Right lobe of liver (tissue), 6 donors: ENCODE measurements around the gene C1orf74. TPM values are rescaled to one million over a fixed set of nuclear protein-coding genes. Genes with fewer than 3 reads are reported as not detected.
A peak's percentile ranks its signal among the peaks of the same experiment; 100 is the strongest.

ENCODE experiments used
- ATAC-seq, 4 donors: fragments of 200-7000 bp; cut with Tn5 transposase; one replicate each; pipeline ENCODE4 v1.9.1; 2020; ENCODE audit warnings: mild to moderate bottlenecking in 4 of 4, moderate library complexity in 4 of 4
- DNase-seq, 3 donors: peaks; one replicate each; pipeline ENCODE4 v3.0.0-alpha.2; 2020
- H3K27ac ChIP-seq, 3 donors: fragments of 200-600 bp; one replicate each; pipeline ENCODE4 v1.8.0; 2022
- H3K27me3 ChIP-seq, 2 donors: fragments of 200-600 bp; one replicate each; pipeline ENCODE4 v1.8.0; 2022
- H3K36me3 ChIP-seq, 4 donors: fragments of 200-600 bp; sonication (generic) in 1 of 4; one replicate each; pipeline versions ENCODE4 v1.5.1 to v1.8.0; 2017 to 2022; ENCODE audit warnings: control low read depth in 1 of 4
- H3K4me1 ChIP-seq, 4 donors: fragments of 200-600 bp; sonication (generic) in 1 of 4; one replicate each; pipeline versions ENCODE4 v1.5.1 to v1.8.0; 2017 to 2022; ENCODE audit warnings: control low read depth in 1 of 4
- H3K4me3 ChIP-seq, 3 donors: fragments of 200-600 bp; one replicate each; pipeline ENCODE4 v1.8.0; 2022
- H3K9me3 ChIP-seq, 4 donors: fragments of 200-600 bp; sonication (generic) in 1 of 4; one replicate each; pipeline versions ENCODE4 v1.5.1 to v1.8.0; 2017 to 2022; ENCODE audit warnings: control low read depth in 1 of 4
- CTCF ChIP-seq, 4 donors: fragments of 200-600 bp in 3 of 4; fragments of 450-650 bp in 1 of 4; IDR thresholded peaks; one replicate each; pipeline versions ENCODE4 v1.5.1 to v1.8.0; 2016 to 2022; ENCODE audit warnings: antibody characterized with exemption in 4 of 4, mild to moderate bottlenecking in 2 of 4
- POLR2A ChIP-seq: fragments of 450-650 bp; IDR thresholded peaks from one replicate; pipeline ENCODE4 v1.6.1; 2017; ENCODE audit warnings: antibody characterized with exemption, mild to moderate bottlenecking
- WGBS: methylation state at CpG from one replicate; pipeline ENCODE4 v1.1.6; 2018; ENCODE audit warnings: low coverage, low lambda C conversion rate; ENCODE audit not compliant: insufficient coverage; ENCODE audit errors: missing lambda C conversion rate; 5-methylcytosine and 5-hydroxymethylcytosine counted together
- intact Hi-C, 2 donors: fragments of 100-400 bp; cut with DNase I; formaldehyde crosslinking; loops; one replicate each; pipeline versions ENCODE4 v1.11.2 to v1.14.1; 2022
- total RNA-seq, 6 experiments: library from RNA; depleted of rRNA in 2 of 6; stranded (reverse); fragments of >200 nt in 2 of 6; fragmentation: NEBNext Ultra II Directional in 3 of 6; extraction: Animal tissue kit (Norgen Biotek cat#: 25700) in 3 of 6; gene quantifications; one replicate each; pipeline versions ENCODE4 v1.1.0 to v1.2.4, GENCODE V29; 2016 to 2023
- donor health status: DM: no; HTN: yes; CAD: no.
- donor health status: DM: no; HTN: no; CAD: no.
- donor health status: DM: no; HTN: no; CAD: no.
- donor health status: DM: no; HTN: yes; CAD: no.
- donor health status: DM: no; HTN: yes; CAD: no.

The C1orf74 gene
- total RNA-seq, 6 experiments from 2014 or later, result 0.81 to 1.6 (median 1.0) TPM

- peak overlapping the region in 2 of 3 donors; percentile 84 to 88 for H3K27ac ChIP-seq
- H3K36me3 ChIP-seq, result peaks cover 0 to 12% (median 3%) of the 10 kb centered on the region in 4 donors
- H3K9me3 ChIP-seq, result no peaks in the 10 kb centered on the region
- no peak for DNase-seq
- no peak overlapping the region for H3K4me3 ChIP-seq
- ATAC-seq, result no peak
- WGBS, result 83% methylated on average over 4 of the region's 4 CpGs
- no peaks in the 10 kb centered on the region for H3K27me3 ChIP-seq
- intact Hi-C loops, result no loop called here
- H3K4me1 ChIP-seq, result peaks cover 0 to 51% (median 20%) of the 10 kb centered on the region in 4 donors
- TF ChIP-seq CTCF (IDR thresholded peaks at IDR 0.05) (no peak), POLR2A (no peak)
Observed at GRCh38 chr1:209786146-209786545, 1.8 kb upstream of the C1orf74 start.

- Histone ChIP-seq H3K27me3 (no peaks in the 10 kb centered on the region), H3K27ac (no peak overlapping the region), H3K9me3 (no peaks in the 10 kb centered on the region), H3K4me1 (peaks cover 0 to 48% (median 18%) of the 10 kb centered on the region in 4 donors), H3K36me3 (peaks cover 0 to 12% (median 3%) of the 10 kb centered on the region in 4 donors), H3K4me3 (no peak overlapping the region)
- WGBS, result 95% methylated on average over 3 of the region's 4 CpGs
- ATAC-seq, result no peak
- intact Hi-C loops, result no loop called here
- DNase-seq, result no peak
- no peak for TF ChIP-seq CTCF (IDR thresholded peaks at IDR 0.05)
Observed at GRCh38 chr1:209785592-209785991, 1.2 kb upstream of the C1orf74 start.

- 44% methylated on average over 3 of the region's 6 CpGs for WGBS
- intact Hi-C loops, result no loop called here
- DNase-seq (no peak), ATAC-seq (no peak)
- Histone ChIP-seq H3K27ac (peak overlapping the region in 1 of 3 donors; percentile 85), H3K27me3 (no peaks in the 10 kb centered on the region), H3K4me1 (peaks cover 0 to 43% (median 15%) of the 10 kb centered on the region in 4 donors), H3K9me3 (no peaks in the 10 kb centered on the region), H3K4me3 (peak overlapping the region in 2 of 3 donors; percentile 71 to 83), H3K36me3 (no peaks in the 10 kb centered on the region)
- TF ChIP-seq CTCF (IDR thresholded peaks at IDR 0.05) (no peak), POLR2A (no peak)
Observed at GRCh38 chr1:209783386-209783785, 973 bp downstream of the C1orf74 start.

- WGBS, result 43% methylated on average over 4 of the region's 4 CpGs
- DNase-seq (no peak), ATAC-seq (peak in 1 of 4 donors; percentile 27)
- no peaks in the 10 kb centered on the region for H3K27me3 ChIP-seq
- H3K4me3 ChIP-seq, result no peak overlapping the region
- H3K36me3 ChIP-seq, result no peaks in the 10 kb centered on the region
- no peak overlapping the region for H3K27ac ChIP-seq
- H3K9me3 ChIP-seq, result no peaks in the 10 kb centered on the region
- TF ChIP-seq POLR2A (no peak), CTCF (IDR thresholded peaks at IDR 0.05) (no peak)
- peaks cover 0 to 16% (median 3%) of the 10 kb centered on the region in 4 donors for H3K4me1 ChIP-seq
- intact Hi-C loops, result no loop called here
Observed at GRCh38 chr1:209780268-209780667, 4.1 kb downstream of the C1orf74 start.

- no CpG with 5 or more reads among the region's 1 CpG for WGBS
- no peaks in the 10 kb centered on the region for H3K27me3 ChIP-seq
- DNase-seq, result no peak
- TF ChIP-seq POLR2A (no peak), CTCF (IDR thresholded peaks at IDR 0.05) (no peak)
- H3K9me3 ChIP-seq, result no peaks in the 10 kb centered on the region
- ATAC-seq, result no peak
- no peak overlapping the region for H3K27ac ChIP-seq
- H3K4me1 ChIP-seq, result peaks cover 0 to 8% (median 3%) of the 10 kb centered on the region in 4 donors
- H3K4me3 ChIP-seq, result no peak overlapping the region
- intact Hi-C loops, result no loop called here
- H3K36me3 ChIP-seq, result no peaks in the 10 kb centered on the region
Observed at GRCh38 chr1:209778102-209778501, 6.3 kb downstream of the C1orf74 start.
